AG09309 (cell line): ENCODE measurements around the gene NVL.

ENCODE experiments used
- DNase-seq: peaks from one replicate; pipeline ENCODE4 v3.0.0-alpha.2; 2010; ENCODE audit warnings: low read depth
- H3K4me3 ChIP-seq: 2 replicates; pipeline ENCODE4 v1.5.1; 2011; ENCODE audit warnings: mild to moderate bottlenecking, low read depth, low read length, moderate library complexity; ENCODE audit not compliant: control insufficient read depth
- CTCF ChIP-seq: IDR thresholded peaks from 2 replicates; pipeline ENCODE4 v1.5.1; 2011; ENCODE audit warnings: mild to moderate bottlenecking, low read depth, low read length, inconsistent platforms; ENCODE audit not compliant: insufficient read depth, control insufficient read depth; ENCODE audit errors: missing control alignments

Gene NVL

GRCh38 chr1:224282140-224282539 is 47.8 kb downstream of the NVL start:
- DNase-seq: no peak
- no peak overlapping the region for H3K4me3 ChIP-seq
- TF ChIP-seq CTCF: no peak

GRCh38 chr1:224276771-224277487 is 53.0 kb downstream of the NVL start:
- no peak overlapping the region for H3K4me3 ChIP-seq
- TF ChIP-seq CTCF: no peak

DNA sequence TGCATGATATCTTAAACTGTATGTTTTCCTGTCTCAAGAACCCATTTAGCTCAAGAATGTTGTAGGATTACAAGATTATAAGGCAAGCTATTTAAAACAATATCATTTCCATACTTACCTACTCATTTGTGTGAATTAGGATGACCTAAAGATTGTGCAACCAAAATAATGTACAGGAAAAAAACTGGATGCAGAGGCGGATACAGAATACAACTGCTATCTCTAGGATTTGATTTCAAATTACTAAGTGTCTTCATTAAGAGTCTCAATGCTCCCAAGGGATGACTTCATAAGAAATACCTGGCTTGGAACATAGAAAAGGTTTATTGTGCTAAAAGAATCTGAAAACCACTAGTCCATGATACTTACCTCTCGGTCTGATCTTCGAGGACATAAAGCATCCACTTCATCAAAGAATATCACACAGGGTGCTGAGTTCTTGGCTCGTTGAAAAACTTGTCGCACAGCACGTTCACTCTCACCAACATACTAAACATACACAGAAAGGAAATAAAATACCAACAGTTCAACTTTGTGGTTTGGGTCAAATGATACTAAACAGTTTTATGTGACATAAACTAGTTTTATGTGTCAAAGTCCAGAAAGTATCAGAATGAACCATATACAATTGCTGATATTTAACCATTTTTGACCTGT is 54.9 kb downstream of the NVL start:
- no peak overlapping the region for H3K4me3 ChIP-seq
- DNase-seq: no peak
- no peak for TF ChIP-seq CTCF

More at GRCh38 chr1:224276771-224277487, 53.0 kb downstream of the NVL start:
- no peak for DNase-seq

DNA sequence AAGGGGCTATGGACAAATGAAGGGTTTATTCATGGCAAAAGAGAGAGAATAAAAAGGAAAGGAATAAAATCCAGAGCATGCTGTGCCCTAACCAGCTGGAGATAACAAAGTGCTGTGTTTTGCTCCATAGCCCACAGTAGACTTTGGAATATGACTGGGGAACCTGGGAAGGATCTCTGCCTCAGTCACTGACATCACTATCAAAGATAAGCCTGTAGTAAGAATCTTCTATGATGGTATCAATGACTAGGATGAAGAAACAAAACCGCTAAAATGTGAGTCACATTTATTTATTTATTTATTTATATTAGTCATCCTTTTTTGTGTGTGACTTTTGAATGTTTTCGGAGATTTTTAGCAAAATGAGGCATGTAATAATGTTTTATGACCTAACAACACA is 56.3 kb downstream of the NVL start:
- no peak for TF ChIP-seq CTCF
- DNase-seq: peak; percentile 1
- H3K4me3 ChIP-seq: no peak overlapping the region

DNA sequence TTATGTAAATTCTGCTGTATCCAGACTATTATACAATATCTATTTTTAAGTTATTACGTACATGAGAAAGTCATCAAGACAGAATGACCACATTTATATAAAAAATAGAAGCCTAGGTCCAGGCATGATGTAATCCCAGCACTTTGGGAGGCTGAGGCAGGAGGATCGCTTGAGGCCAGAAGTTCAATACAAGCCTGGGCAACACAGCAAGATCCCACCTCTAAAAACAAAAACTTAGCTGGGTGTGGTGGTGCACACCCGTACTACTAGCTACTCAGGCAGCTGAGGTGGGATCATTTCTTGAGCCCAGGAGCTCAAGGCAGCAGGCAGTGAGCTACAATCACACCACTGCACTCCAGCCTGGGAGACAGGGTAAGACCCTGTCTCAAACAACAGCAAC is 58.9 kb downstream of the NVL start:
- TF ChIP-seq CTCF: no peak
- H3K4me3 ChIP-seq: no peak overlapping the region
- no peak for DNase-seq

GRCh38 chr1:224267925-224268324 is 62.0 kb downstream of the NVL start:
- H3K4me3 ChIP-seq: no peak overlapping the region
- TF ChIP-seq CTCF: no peak
- DNase-seq: no peak
